T-helper 1 cell (primary cell): ENCODE data around the gene XIRP2.
A peak's percentile ranks its signal among the peaks of the same experiment; 100 is the strongest.
"Not testable (repeated sequence)": the region's sequence is repeated elsewhere in the genome, so short reads cannot be mapped to it uniquely, and the experiment has no call there.

Source experiments
- DNase-seq, 5 donors: peaks; one replicate each; pipeline ENCODE4 v3.0.0-alpha.2; 2012 to 2020

Gene XIRP2

DNA sequence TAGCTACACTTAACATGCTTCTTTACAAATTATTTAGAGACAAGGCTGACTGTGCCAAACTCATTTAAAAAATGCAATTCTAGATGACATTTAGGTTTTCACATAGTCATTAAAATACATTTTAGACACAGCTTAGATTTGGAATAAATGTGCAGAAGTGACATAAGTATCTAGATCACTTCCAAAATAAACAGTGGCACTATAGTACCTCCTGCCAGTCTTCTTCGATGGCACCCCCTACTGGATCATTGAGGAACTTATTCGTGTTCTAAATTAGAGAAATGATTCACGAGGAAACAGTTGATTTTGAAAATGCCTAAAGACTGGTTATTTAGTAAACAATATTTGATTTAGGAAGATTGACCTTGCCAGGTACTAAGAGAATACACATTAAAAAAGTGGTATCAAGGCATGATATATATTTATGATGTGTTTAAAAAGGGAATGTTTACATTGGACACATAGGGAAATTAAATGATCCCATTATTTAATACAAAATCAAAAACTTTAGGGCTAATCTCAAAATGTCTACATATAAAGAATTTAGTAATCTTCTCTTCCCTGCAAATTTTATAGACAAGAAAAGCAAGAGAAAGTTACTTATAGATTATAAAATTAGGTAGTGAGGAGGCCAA is 323.9 kb downstream of the XIRP2 start:
- peak in 1 of 5 donors; percentile 2 for DNase-seq

- DNase-seq = no peak
Observed at GRCh38 chr2:167215595-167215994, 327.3 kb downstream of the XIRP2 start.

GRCh38 chr2:167237478-167237877 is 349.2 kb downstream of the XIRP2 start:
- DNase-seq = no peak

DNA sequence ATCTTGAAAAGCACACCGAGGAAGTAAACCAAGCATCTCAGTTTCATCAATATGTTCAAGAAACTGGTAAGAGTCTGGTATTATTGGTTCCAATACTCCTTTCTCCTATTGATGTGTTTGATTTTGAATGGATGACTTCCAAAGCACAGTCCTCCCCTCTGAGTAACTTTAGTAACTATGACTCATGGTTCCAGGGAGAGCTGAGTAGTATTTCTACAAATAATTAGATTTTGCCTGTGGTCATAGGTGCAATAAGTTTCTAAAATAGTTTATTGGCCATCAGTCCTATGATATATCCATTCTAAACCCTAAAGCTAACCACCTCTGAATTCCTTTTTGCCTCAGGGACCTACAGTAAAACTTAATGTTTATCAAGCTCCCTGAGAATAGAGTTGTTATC is 352.4 kb downstream of the XIRP2 start:
- no peak for DNase-seq

DNA sequence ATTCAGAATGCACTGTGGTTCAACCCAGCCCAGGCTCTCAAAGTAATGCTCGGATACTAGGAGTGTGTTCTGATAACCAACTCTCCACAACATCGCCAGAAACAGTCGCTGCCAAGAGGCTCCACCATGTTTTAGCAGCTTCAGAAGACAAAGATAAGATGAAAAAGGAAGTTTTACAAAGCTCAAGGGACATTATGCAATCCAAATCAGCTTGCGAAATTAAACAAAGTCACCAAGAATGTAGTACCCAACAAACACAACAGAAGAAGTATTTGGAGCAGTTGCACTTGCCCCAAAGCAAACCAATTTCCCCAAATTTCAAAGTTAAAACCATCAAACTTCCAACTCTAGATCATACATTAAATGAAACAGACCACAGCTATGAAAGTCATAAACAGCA is 360.9 kb downstream of the XIRP2 start:
- no peak for DNase-seq

DNA sequence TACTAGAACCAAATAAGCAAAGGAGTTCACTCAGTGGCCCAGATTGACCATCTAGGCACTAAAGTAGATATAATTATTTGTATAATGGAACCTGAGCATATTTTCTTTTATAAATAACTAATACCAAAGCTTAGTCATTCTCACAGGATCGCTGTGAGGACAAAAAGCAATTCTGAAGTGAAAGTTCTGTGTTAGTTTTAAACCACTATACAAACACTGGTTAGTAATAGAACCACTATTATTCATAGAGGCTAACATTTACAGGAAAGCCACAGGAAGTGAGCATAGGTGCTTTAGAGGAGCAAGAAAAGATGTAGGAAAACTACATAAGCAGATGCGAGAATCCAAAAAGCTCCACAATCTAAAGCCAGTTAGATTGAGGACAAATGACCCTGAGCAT is 364.7 kb downstream of the XIRP2 start:
- DNase-seq = no peak

DNA sequence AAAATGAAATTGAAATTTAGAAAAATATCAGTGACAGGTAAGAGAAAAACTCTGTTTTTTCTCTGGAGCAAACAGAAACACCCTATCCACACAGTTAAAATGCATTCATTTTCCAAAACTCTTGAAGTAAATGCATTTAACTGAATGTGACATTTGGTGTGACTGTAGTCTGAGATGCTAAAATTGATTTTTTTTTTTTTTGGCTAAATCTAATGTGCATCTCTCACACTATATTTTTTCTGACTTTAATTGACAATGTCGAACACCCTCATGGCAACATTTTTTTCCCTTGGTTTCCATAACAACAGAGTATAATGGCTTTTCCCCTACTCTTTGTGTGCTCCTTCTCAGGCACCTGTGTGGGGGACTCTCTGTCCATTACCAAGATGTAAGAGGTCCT is 366.4 kb downstream of the XIRP2 start:
- DNase-seq = no peak

GRCh38 chr2:167258712-167259111 is 370.4 kb downstream of the XIRP2 start:
- DNase-seq = no peak

- no peak for DNase-seq
Observed at GRCh38 chr2:167264380-167264779, 376.1 kb downstream of the XIRP2 start.

DNA sequence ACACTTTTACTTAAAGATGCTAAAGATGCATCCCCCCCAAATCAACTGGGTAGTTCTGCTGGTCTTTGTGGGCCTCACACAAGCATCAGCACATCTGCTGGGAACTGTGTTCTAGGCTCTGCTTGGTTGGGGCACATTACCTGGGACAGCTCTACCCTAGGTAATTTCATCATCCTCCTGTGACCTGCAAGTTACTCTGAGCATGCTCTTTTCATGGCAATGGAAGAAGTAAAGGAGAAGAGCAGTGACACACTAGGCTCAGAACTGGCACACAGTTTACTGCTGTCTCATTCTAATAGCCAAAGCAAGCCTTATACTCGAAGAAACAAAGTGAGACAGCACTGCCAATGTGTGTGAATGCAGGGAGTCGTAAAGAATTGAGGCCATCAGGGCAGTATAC is 376.7 kb downstream of the XIRP2 start:
- DNase-seq = no peak

DNA sequence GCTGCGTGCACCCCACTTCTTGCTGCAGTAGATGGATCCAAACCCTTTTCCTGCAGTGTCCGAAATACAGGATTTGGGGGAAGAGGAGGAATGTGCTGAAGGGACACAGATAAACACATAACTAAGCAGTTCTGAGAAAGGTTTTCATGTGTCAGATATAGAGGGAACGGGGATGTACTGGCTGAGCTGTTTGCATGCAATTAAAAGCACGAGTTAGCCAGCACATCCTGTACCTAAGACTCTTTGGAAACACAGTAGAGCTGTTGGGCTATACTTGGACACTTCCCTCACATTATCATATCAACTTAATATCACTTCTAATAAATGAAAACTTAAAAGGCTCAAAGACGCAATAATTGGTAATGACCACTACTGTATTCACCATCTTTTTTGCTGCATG is 377.4 kb downstream of the XIRP2 start:
- DNase-seq = no peak

- DNase-seq = not testable (repeated sequence)
Observed at GRCh38 chr2:167268245-167268644, 380.0 kb downstream of the XIRP2 start.

DNA sequence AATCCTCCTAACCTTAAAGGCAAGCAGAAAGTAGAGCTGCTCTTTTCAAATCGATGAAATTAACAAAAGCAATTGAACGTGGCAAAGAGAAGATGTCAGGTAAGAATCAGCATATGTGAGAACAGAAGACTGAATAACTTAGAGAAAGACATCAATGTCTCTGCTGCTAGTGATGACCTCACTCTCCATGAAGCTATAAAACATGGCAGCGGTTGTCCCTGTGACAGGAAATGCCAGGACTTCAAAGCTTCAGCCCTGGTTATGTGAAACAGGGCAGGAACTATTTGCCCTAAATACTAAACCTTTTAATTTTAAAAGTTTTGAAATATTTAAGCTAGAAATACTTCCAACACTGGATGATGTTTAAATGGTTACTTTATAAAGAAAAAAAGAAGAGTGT is 383.7 kb downstream of the XIRP2 start:
- DNase-seq = no peak

GRCh38 chr2:167275046-167275445 is 386.8 kb downstream of the XIRP2 start:
- DNase-seq = no peak

DNA sequence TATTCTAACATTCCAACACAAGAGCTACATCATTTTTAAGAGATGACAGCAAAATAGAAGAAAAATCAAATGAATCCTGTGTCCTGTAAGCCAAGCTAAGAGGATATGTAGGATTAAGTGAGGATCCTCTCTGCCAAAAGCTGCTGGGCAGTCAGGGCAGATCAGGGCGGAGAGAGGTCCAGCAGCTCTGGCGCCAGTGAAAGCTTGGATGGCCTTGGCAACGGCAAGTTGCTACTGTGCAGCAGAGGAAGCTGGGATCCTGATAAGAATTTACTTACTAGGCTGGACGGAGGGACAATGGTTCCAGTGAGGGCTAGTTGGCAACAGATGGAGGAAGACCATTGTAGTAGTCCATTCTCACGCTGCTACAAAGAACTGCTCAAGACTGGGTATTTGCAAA is 391.5 kb downstream of the XIRP2 start:
- DNase-seq = no peak

GRCh38 chr2:167287212-167287611 is 398.9 kb downstream of the XIRP2 start:
- DNase-seq = no peak

- no peak for DNase-seq
Observed at GRCh38 chr2:167289651-167290410, 401.6 kb downstream of the XIRP2 start.

DNA sequence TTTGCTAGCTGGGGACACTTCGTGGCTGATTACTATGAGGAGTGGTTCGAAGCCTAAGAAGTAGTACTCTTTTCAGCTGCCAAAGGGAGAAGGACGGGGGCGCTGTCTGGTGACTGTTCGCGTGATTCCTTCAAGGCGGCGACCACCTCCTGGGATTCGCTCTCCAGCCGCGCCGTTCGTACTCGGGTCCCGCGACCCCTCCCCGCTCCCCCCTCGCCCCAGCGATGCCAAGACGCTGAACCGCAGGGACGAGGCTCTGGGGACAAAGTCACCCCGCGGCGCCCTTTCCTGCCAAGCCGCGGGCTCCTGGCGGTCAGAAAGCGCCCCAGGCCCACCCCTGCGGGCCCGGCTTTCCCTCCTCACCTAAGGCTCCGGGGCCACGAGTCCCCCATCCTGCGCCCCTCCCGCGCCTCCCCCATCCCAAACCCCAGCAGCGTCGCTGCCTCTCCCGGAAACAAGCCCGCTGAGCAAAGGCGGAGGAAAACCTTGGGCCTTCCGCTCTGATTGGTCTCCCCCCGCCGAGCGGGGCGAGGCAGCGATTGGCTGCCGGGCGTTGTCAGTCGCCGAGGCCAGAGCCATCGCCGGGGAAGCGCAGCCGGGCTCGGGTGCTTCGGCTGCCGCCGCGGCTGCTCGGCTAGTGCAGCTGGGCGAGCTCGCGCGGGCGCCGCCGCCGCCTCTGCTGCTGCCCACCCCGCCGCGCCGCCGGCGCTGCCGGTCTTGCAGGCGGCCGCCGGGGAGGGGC is 404.3 kb downstream of the XIRP2 start, which contains the start of gene B3GALT1:
TSS of gene B3GALT1 (plus strand) at position 572 of the 742 bp plus-strand sequence.
- peak in 4 of 5 donors; percentile 6 to 79 (median 12) for DNase-seq

- DNase-seq = no peak
Observed at GRCh38 chr2:167293172-167293781, 405.0 kb downstream of the XIRP2 start.

DNA sequence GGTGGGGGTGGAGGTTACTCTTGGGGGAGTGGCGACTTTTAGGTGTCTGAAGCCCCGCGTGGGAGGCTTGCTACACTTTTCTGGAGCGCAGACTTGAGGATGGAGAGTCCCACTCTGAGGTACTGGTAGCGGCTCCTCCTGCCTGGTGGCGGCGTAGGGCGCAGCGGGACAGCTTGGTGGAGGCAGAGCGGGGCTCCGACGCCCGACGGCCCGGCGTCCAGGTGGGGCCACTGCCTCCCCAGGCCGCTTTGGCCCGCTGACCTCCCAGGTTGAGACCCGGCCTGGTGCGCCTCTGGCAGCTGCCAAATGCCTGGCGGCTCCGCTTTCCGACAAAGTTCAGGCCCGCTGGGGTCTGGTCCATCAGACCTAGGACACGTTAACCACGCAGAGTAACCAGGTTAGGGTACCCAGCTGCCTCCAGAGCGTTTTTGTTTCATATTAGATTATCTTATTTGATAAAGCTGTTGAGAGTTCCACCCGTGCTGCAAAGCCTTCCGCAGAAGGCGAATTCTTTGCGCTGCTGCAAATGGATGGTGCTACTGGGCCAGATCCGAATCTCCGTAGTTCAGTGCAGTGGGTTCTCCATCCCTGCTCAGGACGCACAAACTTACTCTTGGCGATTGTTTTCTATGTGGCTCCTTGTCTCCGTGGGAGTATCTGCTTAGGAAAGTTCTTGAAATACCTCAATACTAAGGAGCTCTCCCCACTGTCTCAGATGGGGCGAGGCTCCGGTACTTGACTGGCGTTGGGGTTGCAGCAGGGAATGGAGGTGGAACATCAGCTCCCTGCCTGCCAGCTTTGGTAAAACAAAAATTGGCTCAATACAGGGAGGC is 405.9 kb downstream of the XIRP2 start:
- DNase-seq = no peak

- no peak for DNase-seq
Observed at GRCh38 chr2:167294776-167295140, 406.5 kb downstream of the XIRP2 start.

DNA sequence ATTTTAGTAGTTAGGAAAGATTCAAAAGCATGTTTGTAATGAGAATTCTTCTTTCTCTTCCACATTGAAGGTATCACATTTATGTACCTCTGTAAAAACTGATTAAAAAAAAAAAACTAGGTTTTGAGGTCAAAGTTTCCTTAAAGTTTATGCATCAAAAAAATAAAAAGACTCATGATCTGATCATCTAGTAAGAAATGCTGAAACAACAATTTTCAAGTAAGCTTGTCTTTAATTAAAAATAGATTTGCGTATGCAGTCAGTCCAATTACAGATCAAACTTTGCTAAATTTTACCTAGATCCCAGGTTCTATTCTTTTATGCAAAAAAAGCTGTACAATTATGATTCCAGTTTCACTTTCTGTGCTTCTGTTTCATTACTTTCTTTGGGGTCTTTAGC is 409.0 kb downstream of the XIRP2 start:
- no peak for DNase-seq
